Esophagus squamous epithelium (tissue), 4 donors: Measurements from ENCODE around the gene GRSF1.

Experiments
- POLR2A ChIP-seq, 4 donors: fragments of 450-650 bp; IDR thresholded peaks; one replicate each; pipeline ENCODE4 v1.6.1; 2017; ENCODE audit warnings: antibody characterized with exemption in 4 of 4, mild to moderate bottlenecking in 4 of 4, moderate library complexity in 3 of 4
- TF ChIP-seq, protein P1 (sequence below), 6 experiments: fragments of 450-650 bp in 4 of 6; fragments of 200-600 bp in 2 of 6; sonication (generic) in 2 of 6; IDR thresholded peaks; one replicate each; pipeline ENCODE4 v1.5.1; 2016 to 2019; ENCODE audit warnings: antibody characterized with exemption in 6 of 6, mild to moderate bottlenecking in 4 of 6, moderate library complexity in 4 of 6

DNA sequence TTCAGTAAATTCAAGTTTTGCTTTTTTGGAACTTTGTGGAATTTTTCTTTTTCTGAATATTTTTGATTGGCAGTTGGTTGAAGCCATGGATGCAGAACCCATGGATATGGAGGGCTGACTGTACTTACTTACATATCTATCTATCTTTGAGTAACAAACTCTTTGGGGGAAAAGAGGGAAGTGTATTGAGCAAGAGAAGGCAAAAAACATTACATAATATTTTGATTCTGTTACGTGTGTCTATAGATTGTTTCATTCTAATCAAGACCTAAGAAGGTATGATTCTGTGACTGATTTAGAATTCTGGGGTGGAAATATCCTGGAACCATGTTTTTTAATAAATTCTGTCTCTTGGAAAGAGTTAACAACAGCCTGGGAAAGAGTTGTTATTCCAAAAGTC, 31.5 kb downstream of the GRSF1 start:
- no peak for TF ChIP-seq POLR2A (IDR thresholded peaks at IDR 0.05)
- TF ChIP-seq, protein P1, sequence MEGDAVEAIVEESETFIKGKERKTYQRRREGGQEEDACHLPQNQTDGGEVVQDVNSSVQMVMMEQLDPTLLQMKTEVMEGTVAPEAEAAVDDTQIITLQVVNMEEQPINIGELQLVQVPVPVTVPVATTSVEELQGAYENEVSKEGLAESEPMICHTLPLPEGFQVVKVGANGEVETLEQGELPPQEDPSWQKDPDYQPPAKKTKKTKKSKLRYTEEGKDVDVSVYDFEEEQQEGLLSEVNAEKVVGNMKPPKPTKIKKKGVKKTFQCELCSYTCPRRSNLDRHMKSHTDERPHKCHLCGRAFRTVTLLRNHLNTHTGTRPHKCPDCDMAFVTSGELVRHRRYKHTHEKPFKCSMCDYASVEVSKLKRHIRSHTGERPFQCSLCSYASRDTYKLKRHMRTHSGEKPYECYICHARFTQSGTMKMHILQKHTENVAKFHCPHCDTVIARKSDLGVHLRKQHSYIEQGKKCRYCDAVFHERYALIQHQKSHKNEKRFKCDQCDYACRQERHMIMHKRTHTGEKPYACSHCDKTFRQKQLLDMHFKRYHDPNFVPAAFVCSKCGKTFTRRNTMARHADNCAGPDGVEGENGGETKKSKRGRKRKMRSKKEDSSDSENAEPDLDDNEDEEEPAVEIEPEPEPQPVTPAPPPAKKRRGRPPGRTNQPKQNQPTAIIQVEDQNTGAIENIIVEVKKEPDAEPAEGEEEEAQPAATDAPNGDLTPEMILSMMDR (IDR thresholded peaks at IDR 0.05), result no peak
